ENCODE measurements around the gene MEX3C. TPM values are rescaled to one million over a fixed set of nuclear protein-coding genes. Genes with fewer than 3 reads are reported as not detected.

MEX3C gene
- 38.7 TPM for total RNA-seq

DNA sequence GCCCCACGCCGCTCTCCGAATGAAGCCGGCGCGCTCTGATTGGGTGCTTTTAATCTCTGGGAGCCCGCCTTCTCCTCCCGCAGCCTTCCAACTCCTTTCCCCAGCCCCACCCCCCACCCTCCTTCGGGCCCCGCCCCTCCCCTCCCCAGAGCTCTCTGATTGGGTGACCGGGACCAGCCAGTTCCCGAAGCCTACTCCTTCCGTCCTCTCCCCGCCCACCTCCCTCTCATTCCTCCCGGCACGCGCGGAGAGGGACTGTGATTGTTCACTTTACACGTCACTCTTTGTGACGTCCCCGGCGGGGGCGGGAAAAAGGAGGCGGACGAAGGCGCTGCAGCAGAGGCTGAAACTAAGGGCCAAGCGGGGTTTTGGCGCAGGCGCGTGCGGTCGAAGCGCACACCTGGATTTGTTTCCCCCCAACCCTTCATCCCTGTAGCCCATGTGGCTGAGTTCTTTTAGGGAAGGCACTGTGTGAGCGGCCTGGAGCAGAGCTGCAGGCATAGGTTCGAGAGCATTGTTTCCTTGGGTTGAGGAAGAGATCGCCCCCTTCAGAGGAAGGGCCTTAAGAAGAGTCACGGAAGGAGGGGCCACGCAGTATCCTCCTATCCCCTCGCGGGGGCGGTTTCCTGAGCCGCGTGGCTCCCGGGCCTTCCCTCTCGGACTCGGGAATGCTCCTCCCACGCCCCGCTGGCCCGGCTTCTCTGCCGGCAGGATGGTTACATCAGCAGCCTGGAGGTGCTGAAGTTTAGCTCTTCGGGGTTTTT is at the start of gene MEX3C:
MEX3C (minus strand) TSS at position 21 of the 764 bp plus-strand sequence. CDS start 361 bp downstream, outside the sequence.
- DNase-seq (ENCODE audit: low spot score): peak; percentile 100

GRCh38 chr18:51241226-51241625 is 43.7 kb upstream of the MEX3C start:
- DNase-seq (ENCODE audit: low spot score): no peak

DNA sequence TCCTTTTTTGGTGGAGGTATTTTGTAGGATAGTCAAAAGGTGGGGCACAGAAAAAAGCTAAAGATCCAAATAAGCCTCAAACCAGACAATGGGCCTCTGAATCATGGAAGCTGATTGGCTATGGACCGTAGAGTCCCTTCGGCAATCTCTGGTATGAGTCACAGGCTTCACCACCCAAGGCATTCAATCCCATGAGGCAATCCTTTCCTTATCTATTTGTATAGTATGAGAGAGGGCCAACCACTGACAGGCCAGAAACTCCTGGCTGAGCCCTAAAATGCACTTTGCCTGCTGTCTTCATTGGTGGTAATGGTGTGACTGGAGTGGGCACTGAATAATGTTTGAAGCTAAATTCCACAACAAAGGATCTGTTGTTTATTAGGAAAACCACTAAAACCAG is 38.7 kb upstream of the MEX3C start:
- DNase-seq (ENCODE audit: low spot score): no peak

- no peak for DNase-seq (ENCODE audit: low spot score)
Observed at GRCh38 chr18:51235009-51235789, 37.7 kb upstream of the MEX3C start.

- no peak for DNase-seq (ENCODE audit: low spot score)
Observed at GRCh38 chr18:51234117-51235008, 36.9 kb upstream of the MEX3C start.

DNA sequence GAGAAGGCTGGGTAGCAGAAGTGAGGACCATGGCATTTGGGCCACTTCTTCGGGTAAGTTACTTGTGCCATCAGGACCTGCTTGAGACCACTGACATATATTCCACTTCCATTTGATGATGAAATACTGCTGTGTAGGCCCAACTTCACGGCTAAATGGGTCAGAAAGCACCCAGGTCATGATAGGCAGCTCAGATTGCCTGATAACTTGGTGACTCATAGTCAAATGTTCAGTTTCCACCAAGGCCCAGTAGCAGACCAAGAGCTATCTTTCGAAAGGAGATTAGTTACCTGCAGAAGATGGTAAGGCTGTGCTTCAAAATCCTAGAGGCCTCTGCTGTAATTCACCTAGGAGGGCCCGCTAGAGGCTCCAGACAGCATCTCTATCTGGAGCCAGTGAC is 31.8 kb upstream of the MEX3C start:
- no peak for DNase-seq (ENCODE audit: low spot score)

DNA sequence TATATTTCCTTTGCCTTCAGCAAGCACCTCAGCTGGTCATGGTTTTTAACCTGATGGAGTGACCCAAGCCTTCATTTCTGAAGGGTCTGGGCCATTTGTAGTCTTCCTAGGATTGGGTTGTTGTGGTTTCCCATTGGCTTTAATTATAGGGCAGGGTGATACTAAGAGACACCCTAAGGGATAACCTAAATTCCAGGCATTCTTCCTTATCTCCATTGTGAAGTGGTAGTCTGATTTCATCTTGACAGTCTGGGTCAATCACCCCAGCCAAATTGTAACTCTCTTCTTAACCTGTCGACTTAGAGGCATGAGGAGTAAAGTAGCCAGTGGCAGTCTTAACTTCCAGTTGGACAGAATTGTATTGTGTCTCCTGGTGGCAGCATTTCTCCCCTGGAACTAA is 30.2 kb upstream of the MEX3C start:
- DNase-seq (ENCODE audit: low spot score): no peak

DNA sequence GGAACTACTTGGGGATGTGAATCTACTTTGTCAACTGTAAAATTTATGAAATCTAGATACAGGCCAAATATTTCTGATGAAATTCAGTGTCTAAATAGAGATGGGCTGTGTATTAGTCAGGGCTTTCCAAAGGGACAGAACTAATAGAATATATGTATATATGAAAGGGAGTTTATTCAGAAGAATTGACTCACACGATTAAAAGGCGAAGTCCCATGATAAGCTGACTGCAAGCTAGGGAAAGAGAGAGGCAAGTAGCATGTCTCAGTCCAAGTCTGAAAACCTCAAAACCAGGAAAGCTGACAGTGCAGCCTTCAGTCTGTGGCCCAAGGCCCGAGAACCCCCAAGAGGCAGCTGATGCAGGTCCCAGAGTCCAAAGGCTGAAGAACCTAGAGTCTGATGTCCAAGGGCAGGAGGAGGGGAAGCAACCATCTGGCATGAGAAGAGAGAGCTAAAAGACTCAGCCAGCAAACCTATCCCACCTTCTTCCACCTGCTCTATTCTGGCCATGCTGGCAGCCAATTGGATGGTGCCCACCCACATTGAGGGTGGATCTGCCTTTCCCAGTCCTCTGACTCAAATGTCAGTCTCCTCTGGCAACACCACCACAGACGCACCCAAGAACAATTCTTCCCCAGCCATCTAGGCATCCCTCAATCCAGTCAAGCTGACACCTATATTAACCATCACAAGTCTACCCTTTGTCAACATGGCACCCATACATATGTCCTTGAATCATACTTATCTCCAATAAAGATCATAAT is 29.3 kb upstream of the MEX3C start:
- no peak for DNase-seq (ENCODE audit: low spot score)

DNA sequence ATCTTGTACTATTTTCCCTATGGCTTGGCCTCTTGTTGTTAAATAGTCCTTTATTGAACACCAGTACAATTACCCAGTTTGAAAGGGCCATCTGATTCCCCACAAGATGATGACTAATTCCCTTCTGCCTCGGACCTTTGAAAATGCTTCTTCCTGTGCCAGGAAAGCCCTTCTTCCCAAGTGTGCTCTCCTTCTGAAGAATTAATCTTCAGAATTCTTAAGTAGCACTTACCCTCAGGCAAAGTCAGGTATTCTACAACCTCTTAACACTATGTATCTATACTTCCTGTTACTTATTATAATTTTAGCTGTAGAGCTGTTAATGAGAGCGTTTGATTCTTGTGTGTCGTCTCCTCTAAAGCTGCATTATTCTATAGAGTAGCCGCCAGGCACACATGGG is 28.6 kb upstream of the MEX3C start:
- no peak for DNase-seq (ENCODE audit: low spot score)

DNA sequence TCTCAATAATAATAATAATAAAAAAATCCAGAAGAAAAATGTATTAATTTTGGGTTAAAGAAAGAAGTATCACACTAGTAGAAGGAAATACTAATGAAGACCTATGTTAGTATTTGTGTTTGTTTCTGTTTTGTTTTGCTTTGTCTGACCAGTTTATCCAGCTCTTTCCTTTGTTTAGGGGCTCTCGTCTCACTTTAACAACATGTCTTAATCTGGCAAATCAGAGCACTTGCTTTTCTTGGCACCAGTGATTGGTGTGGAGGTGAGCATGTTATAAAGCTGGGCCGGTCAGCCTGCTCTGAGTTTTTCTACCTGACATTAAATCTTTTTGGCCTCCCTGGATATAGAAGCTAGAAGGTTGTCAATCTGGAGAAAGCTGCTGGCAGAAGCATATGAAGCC is 15.1 kb upstream of the MEX3C start:
- DNase-seq (ENCODE audit: low spot score): no peak

DNA sequence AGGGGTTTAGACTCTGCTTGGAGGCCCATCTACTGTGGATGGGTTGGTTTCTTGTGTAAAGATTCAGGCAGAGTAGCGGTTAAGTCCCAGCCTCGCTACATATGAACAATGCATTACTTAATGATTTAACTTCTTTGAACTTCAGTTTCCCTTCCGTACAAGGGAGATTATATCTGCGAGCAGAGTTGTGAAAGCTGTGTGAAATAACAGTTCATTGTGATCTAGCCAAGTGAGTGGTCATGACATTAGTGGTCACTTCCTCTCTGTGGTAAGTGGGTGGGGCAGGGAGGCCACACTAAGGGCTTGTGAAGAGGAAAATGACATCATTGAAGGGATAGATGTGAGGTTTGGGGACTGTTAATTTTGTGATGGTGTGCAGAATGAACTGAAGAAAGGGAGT is 14.1 kb upstream of the MEX3C start:
- peak; percentile 50 for DNase-seq (ENCODE audit: low spot score)

DNA sequence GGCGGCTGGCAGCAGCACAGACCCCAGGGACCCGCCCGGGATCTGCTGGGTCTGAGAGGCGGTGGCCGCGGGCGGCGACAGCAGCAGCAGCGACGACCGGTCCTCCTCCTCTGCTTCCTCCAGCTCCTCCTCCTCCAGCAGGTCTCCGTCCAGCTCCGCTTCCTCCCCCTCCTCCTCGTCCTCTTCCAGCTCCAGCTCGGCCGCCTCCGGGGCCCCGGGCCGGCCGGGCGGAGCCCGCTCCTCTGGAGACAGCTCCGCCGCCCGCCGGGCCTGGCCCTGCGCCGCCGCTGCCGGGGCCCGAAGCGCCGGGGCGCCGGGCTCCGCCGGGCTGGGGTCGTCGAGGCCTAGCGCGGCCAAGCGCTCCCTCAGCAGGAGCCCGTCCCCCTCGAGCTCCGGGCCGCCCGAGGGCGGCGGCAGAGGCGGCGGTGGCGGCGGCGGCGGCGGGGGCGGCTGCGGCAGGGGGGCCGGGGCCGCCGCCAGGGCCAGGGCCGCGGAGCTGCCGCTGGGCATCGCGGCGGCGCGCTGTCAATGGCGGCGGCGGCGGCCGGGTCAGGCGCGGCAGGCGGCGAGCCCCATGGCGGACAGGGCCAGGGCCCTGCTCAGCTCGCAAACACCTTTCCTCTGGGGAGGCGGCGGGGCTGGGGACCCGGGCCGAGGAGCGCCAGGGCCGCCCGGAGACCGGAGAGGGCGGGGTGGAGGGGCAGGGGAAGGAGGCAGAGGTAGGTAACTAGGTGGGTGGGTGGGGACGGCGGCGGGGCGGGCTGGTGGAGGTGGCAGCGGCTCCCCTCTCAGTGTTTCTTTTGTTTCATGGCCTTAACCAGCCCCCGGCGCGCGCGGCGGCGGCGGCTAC is 445 bp downstream of the MEX3C start:
- DNase-seq (ENCODE audit: low spot score): peak; percentile 73

- DNase-seq (ENCODE audit: low spot score): peak; percentile 63
Observed at GRCh38 chr18:51196118-51196810, 1.2 kb downstream of the MEX3C start.

- DNase-seq (ENCODE audit: low spot score): no peak
Observed at GRCh38 chr18:51195451-51196117, 1.9 kb downstream of the MEX3C start.

DNA sequence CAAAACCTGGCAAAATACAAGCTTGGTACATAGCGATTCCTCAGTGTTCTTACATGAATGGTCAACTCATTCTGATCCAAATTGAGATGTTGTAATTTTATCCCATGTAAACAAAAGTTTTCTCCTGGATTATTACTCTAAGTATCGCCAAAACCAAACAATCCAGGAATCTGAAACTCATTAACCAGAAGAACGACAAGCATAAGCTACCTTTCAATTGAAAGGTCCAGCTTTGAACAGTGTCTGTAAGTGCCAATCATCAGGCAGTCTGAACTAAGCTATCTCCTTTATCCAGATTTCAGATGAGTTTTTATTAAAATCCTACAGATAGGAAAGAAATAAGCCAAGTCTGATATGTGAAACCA is 2.4 kb downstream of the MEX3C start:
- no peak for DNase-seq (ENCODE audit: low spot score)

DNA sequence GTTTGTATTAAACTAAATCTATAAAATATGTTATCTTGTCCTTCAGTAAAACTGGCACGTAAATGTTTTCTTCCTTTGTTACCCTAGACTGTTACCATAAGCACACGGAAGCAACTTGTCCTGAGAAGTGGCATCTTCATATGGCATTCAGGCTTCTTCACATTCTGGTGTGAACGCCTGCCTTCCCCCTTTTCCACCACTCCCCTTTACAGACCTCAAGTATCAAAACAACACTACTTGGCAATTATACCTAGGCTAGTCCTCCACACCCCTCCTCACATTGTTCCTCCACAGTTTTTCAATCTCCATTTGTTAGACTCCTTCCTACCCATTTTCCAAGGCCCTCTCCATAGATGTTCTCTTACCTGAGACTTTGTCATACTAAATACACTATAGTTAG is 2.9 kb downstream of the MEX3C start:
- DNase-seq (ENCODE audit: low spot score): no peak

DNA sequence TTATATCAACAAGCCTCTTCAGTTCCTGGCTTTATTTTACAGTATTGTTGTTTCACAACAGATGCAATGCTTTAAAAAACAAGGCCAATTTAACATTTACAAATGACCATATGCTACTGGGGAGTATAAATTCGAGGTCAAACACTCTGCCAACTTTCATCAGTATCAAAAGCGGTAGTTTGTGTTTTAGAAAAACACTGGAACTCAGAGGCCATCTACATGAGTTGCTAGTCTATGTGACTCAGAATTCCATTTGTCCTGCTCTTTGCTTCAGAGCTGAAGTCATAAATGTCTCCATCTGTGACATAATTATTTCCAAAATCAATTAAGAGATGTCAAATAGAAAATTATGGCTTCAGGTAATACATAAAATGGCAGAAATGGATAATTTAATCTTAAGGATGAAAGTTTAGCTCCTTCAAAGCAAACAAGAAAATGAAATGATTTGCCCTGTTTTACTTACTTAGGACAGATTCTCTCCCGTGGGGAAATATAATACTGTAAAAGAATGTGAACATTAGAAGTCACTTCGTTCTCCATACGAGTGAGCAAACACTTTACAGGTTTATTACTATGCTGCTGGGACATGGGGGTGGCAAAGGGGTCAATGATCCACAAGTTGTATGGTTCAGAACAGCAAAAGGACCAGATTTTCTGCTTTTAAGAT is 3.7 kb downstream of the MEX3C start:
- DNase-seq (ENCODE audit: low spot score): no peak

- no peak for DNase-seq (ENCODE audit: low spot score)
Observed at GRCh38 chr18:51192696-51193095, 4.8 kb downstream of the MEX3C start.

DNA sequence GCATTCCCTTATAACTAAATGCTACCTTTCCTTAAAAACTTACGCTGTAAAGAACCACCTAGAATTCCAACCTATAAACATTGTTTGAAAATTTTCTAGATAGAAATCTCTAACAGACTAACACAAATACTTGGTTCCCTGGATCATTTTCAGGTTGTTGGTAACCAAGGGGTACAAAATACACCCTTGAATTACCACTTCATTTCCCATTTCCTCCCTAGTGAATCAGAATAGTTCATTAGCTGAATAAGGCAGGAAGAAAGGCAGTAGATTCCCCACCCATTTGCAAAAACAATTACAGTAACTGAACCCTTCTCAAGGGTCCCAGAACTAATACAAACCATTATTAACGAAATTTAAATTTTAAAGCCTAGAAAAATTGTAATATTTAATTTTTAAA is 5.5 kb downstream of the MEX3C start:
- no peak for DNase-seq (ENCODE audit: low spot score)
